HepG2 (cell line): ENCODE data around the gene XXYLT1. TPM values are rescaled to one million over a fixed set of nuclear protein-coding genes. Genes with fewer than 3 reads are reported as not detected.

Experiments used
- ATAC-seq: fragments of 200-7000 bp; cut with Tn5 transposase; 3 replicates; pipeline ENCODE4 v1.9.1; 2020; ENCODE audit warnings: mild to moderate bottlenecking, moderate library complexity
- BruUV-seq: library from RNA; stranded (reverse); fragments of 400-500 nt; replicated peaks from 2 replicates; lab custom pipeline; 2021; lab: Mats Ljungman, UMichigan
- CTCF ChIA-PET: fragments of 300-600 bp; formaldehyde crosslinking; extraction: SDS; loops from one replicate; lab custom pipeline; 2021; ENCODE audit warnings: low total read pairs, inconsistent platforms, low intra/inter-chr PET ratio; lab: Yijun Ruan, JAX
- POLR2A ChIA-PET: fragments of 350-600 bp; sonication (Branson Sonifier 250); formaldehyde crosslinking; loops from one replicate; lab custom pipeline; 2020; ENCODE audit warnings: antibody characterized with exemption, inconsistent platforms; lab: Yijun Ruan, JAX
- DNase-seq: peaks from one replicate; pipeline ENCODE4 v3.0.0-alpha.2; 2015; ENCODE audit warnings: low spot score
- FAIRE-seq: peaks from 3 replicates; lab custom pipeline; 2011; peaks lifted over from hg19 to GRCh38; lab: Jason Lieb, UNC
- H2AFZ ChIP-seq: one replicate; pipeline ENCODE4 v1.6.1; 2011; ENCODE audit warnings: low read length, inconsistent platforms
- H3K27ac ChIP-seq: fragments of 300-600 bp; 3 replicates; pipeline ENCODE4 v1.8.0; 2011; ENCODE audit warnings: mixed run types, mild to moderate bottlenecking, mixed read lengths, low read length, inconsistent platforms; ENCODE audit not compliant: insufficient read depth; ENCODE audit errors: extremely low read length
- H3K27me3 ChIP-seq, 2 experiments: fragments of 200-600 bp in 1 of 2; 2 replicates in 1 of 2; 3 replicates in 1 of 2; pipeline versions ENCODE4 v1.6.0 to v1.8.0; 2011; ENCODE audit warnings: low read length in 2 of 2, mild to moderate bottlenecking in 2 of 2, moderate library complexity in 2 of 2, inconsistent platforms in 1 of 2; ENCODE audit not compliant: insufficient read depth in 2 of 2, control insufficient read depth in 1 of 2
- H3K36me3 ChIP-seq, 2 experiments: fragments of 200-600 bp in 1 of 2; replicated peaks in 1 of 2; 2 replicates in 1 of 2; 3 replicates in 1 of 2; pipeline versions ENCODE4 v1.5.1 to v1.8.0; 2011; ENCODE audit warnings: low read length in 2 of 2, inconsistent platforms in 1 of 2; ENCODE audit not compliant: insufficient read depth in 2 of 2, control insufficient read depth in 1 of 2
- H3K4me1 ChIP-seq: 2 replicates; pipeline ENCODE4 v1.5.1; 2012; ENCODE audit warnings: low read length, inconsistent platforms; ENCODE audit not compliant: insufficient read depth
- H3K4me2 ChIP-seq: 2 replicates; pipeline ENCODE4 v1.6.0; 2011; ENCODE audit warnings: low read depth, low read length, inconsistent platforms
- H3K4me3 ChIP-seq, 3 experiments: fragments of 200-600 bp in 1 of 3; sonication (generic), shearing (Covaris generic) in 1 of 3; replicated peaks in 1 of 3; 2 replicates each; pipeline ENCODE4 v1.5.1; 2011 to 2016; ENCODE audit warnings: low read length in 3 of 3, inconsistent platforms in 2 of 3, low read depth in 2 of 3, mild to moderate bottlenecking in 2 of 3, control low read depth in 1 of 3, mixed read lengths in 1 of 3; ENCODE audit not compliant: insufficient read depth in 1 of 3
- H3K79me2 ChIP-seq: one replicate; pipeline ENCODE4 v1.6.1; 2011; ENCODE audit warnings: low read length, inconsistent platforms; ENCODE audit not compliant: insufficient read depth
- H3K9ac ChIP-seq: 2 replicates; pipeline ENCODE4 v1.6.0; 2011; ENCODE audit warnings: mild to moderate bottlenecking, low read depth, low read length, inconsistent platforms; ENCODE audit not compliant: insufficient read depth
- H3K9me3 ChIP-seq: 2 replicates; pipeline ENCODE4 v1.5.1; 2012; ENCODE audit warnings: mild to moderate bottlenecking, low read length
- H4K20me1 ChIP-seq: 2 replicates; pipeline ENCODE4 v1.6.0; 2011; ENCODE audit warnings: inconsistent platforms, mild to moderate bottlenecking, low read length, moderate library complexity; ENCODE audit not compliant: insufficient read depth
- BORCS8-MEF2B ChIP-seq: sonication (generic); formaldehyde crosslinking; IDR thresholded peaks from 2 replicates; pipeline ENCODE4 v1.8.0; 2022; ENCODE audit warnings: mild to moderate bottlenecking, missing genetic modification reagents
- CHD2 ChIP-seq: IDR thresholded peaks from 2 replicates; pipeline ENCODE4 v1.6.1; 2011; ENCODE audit warnings: low read depth, low read length, improper control_type of control experiment
- FOXC1 ChIP-seq: sonication (generic); formaldehyde crosslinking; IDR thresholded peaks from 2 replicates; pipeline ENCODE4 v1.8.0; 2022; ENCODE audit warnings: mild to moderate bottlenecking, missing genetic modification reagents, borderline replicate concordance
- GPN1 ChIP-seq: sonication (generic); formaldehyde crosslinking; IDR thresholded peaks from 2 replicates; pipeline ENCODE4 v1.5.1; 2020; ENCODE audit warnings: missing genetic modification reagents, borderline replicate concordance
- JUND ChIP-seq: sonication (generic); formaldehyde crosslinking; IDR thresholded peaks from 2 replicates; pipeline ENCODE4 v1.8.0; 2022; ENCODE audit warnings: mild to moderate bottlenecking, missing genetic modification reagents
- PHF20 ChIP-seq: sonication (generic); formaldehyde crosslinking; IDR thresholded peaks from 2 replicates; pipeline ENCODE4 v1.5.0; 2020; ENCODE audit warnings: mild to moderate bottlenecking, missing genetic modification reagents
- SATB2 ChIP-seq: sonication (generic); formaldehyde crosslinking; IDR thresholded peaks from 2 replicates; pipeline ENCODE4 v1.5.0; 2020; ENCODE audit warnings: missing genetic modification reagents
- SMARCC2 ChIP-seq: fragments of 450-650 bp; IDR thresholded peaks from 2 replicates; pipeline ENCODE4 v1.6.1; 2017; ENCODE audit warnings: antibody characterized with exemption, mild to moderate bottlenecking
- TRIM24 ChIP-seq: sonication (generic); formaldehyde crosslinking; IDR thresholded peaks from 2 replicates; pipeline ENCODE4 v1.8.0; 2022; ENCODE audit warnings: mild to moderate bottlenecking, missing genetic modification reagents
- ZNF260 ChIP-seq: sonication (generic); formaldehyde crosslinking; IDR thresholded peaks from 2 replicates; pipeline ENCODE4 v1.4.0; 2020; ENCODE audit warnings: missing genetic modification reagents, low read depth, mild to moderate bottlenecking, borderline replicate concordance
- ZNF263 ChIP-seq: sonication (generic); formaldehyde crosslinking; IDR thresholded peaks from 2 replicates; pipeline ENCODE4 v1.4.0; 2020; ENCODE audit warnings: missing genetic modification reagents
- ZNF354B ChIP-seq: sonication (generic); formaldehyde crosslinking; IDR thresholded peaks from 2 replicates; pipeline ENCODE4 v1.8.0; 2022; ENCODE audit warnings: mild to moderate bottlenecking, missing genetic modification reagents
- ZSCAN20 ChIP-seq: sonication (generic); formaldehyde crosslinking; IDR thresholded peaks from 2 replicates; pipeline ENCODE4 v1.4.0; 2020; ENCODE audit warnings: missing genetic modification reagents, mild to moderate bottlenecking, borderline replicate concordance
- WGBS: methylation state at CpG from one replicate; pipeline ENCODE4 v1.1.6; 2017; ENCODE audit warnings: low lambda C conversion rate; 5-methylcytosine and 5-hydroxymethylcytosine counted together
- in situ Hi-C: cut with HindIII; loops from 2 replicates; pipeline ENCODE4 v1.10.0; 2017; ENCODE audit warnings: low pct_unique_long_range_greater_than_20kb; ENCODE audit not compliant: extremely low pct_ligation_motif_present
- intact Hi-C: fragments of 100-400 bp; cut with micrococcal nuclease; formaldehyde crosslinking; loops from one replicate; pipeline ENCODE4 v1.10.0; 2022; ENCODE audit not compliant: unreplicated experiment
- polyA plus RNA-seq, 8 experiments: library from polyadenylated mRNA; depleted of rRNA in 3 of 8; stranded (reverse) in 7 of 8; unstranded in 1 of 8; fragments of >200 nt; fragmentation: Illumina TruSeq in 4 of 8; extraction: Trizol in 4 of 8; gene quantifications; 2 replicates each; pipeline versions ENCODE4 v1.2.1 to v1.2.3, GENCODE V29; 2011 to 2016; ENCODE audit warnings: low read depth in 4 of 8, missing spikeins in 1 of 8, mixed read lengths in 1 of 8; ENCODE audit not compliant: insufficient read depth in 1 of 8
- total RNA-seq, 5 experiments: library from RNA; depleted of rRNA; stranded (reverse); fragments of >200 nt; fragmentation: Illumina TruSeq; extraction: Trizol; gene quantifications; 2 replicates each; pipeline ENCODE4 v1.2.3, GENCODE V29; 2016; ENCODE audit warnings: low read depth in 1 of 5
- TF ChIP-seq, protein P1 (sequence below), 2 experiments: sonication (generic) in 1 of 2; formaldehyde crosslinking in 1 of 2; IDR thresholded peaks; 2 replicates each; pipeline versions ENCODE4 v1.5.1 to v1.6.1; 2011 to 2020; ENCODE audit warnings: borderline replicate concordance in 1 of 2, low read depth in 1 of 2, low read length in 1 of 2, mild to moderate bottlenecking in 1 of 2, missing genetic modification reagents in 1 of 2, moderate library complexity in 1 of 2
- TF ChIP-seq, protein P2 (sequence below): sonication (generic); formaldehyde crosslinking; IDR thresholded peaks from 2 replicates; pipeline ENCODE4 v1.4.0; 2020; ENCODE audit warnings: missing genetic modification reagents

XXYLT1 gene
- total and polyA plus RNA-seq, 2 of the 13 experiments (the other 11 are each of a cell fraction or from before 2014, with no cell fraction given): 17.7 to 19.0 TPM

- TF ChIP-seq ZNF260 (CRISPR knock-in tag): no peak
- no peak for TF ChIP-seq ZNF263
- no peak for TF ChIP-seq SMARCC2
- TF ChIP-seq, protein P1, sequence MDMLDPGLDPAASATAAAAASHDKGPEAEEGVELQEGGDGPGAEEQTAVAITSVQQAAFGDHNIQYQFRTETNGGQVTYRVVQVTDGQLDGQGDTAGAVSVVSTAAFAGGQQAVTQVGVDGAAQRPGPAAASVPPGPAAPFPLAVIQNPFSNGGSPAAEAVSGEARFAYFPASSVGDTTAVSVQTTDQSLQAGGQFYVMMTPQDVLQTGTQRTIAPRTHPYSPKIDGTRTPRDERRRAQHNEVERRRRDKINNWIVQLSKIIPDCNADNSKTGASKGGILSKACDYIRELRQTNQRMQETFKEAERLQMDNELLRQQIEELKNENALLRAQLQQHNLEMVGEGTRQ (IDR thresholded peaks at IDR 0.05; ENCODE audit: low read depth, low read length): no peak
- TF ChIP-seq, protein P1 (CRISPR knock-in tag; IDR thresholded peaks at IDR 0.05; ENCODE audit: borderline replicate concordance): no peak
- TF ChIP-seq PHF20 (CRISPR knock-in tag): no peak
These were observed 197.9 kb downstream of the XXYLT1 start (continued) for GRCh38 chr3:195072916-195073564.

GRCh38 chr3:195071916-195072820 is 198.8 kb downstream of the XXYLT1 start:
- no peaks in the 10 kb centered on the region for H4K20me1 ChIP-seq
- no TSS peak for BruUV-seq
- H3K27ac ChIP-seq: no peak overlapping the region
- H2AFZ ChIP-seq: no peak overlapping the region
- DNase-seq: no peak
- intact Hi-C loops: no loop called here
- TF ChIP-seq GPN1 (CRISPR knock-in tag): no peak
- no peak for TF ChIP-seq FOXC1
- TF ChIP-seq, protein P2, sequence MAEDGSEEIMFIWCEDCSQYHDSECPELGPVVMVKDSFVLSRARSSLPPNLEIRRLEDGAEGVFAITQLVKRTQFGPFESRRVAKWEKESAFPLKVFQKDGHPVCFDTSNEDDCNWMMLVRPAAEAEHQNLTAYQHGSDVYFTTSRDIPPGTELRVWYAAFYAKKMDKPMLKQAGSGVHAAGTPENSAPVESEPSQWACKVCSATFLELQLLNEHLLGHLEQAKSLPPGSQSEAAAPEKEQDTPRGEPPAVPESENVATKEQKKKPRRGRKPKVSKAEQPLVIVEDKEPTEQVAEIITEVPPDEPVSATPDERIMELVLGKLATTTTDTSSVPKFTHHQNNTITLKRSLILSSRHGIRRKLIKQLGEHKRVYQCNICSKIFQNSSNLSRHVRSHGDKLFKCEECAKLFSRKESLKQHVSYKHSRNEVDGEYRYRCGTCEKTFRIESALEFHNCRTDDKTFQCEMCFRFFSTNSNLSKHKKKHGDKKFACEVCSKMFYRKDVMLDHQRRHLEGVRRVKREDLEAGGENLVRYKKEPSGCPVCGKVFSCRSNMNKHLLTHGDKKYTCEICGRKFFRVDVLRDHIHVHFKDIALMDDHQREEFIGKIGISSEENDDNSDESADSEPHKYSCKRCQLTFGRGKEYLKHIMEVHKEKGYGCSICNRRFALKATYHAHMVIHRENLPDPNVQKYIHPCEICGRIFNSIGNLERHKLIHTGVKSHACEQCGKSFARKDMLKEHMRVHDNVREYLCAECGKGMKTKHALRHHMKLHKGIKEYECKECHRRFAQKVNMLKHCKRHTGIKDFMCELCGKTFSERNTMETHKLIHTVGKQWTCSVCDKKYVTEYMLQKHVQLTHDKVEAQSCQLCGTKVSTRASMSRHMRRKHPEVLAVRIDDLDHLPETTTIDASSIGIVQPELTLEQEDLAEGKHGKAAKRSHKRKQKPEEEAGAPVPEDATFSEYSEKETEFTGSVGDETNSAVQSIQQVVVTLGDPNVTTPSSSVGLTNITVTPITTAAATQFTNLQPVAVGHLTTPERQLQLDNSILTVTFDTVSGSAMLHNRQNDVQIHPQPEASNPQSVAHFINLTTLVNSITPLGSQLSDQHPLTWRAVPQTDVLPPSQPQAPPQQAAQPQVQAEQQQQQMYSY (CRISPR knock-in tag): no peak
- TF ChIP-seq ZSCAN20 (CRISPR knock-in tag): no peak
- TF ChIP-seq BORCS8-MEF2B (CRISPR knock-in tag): no peak
- TF ChIP-seq TRIM24 (CRISPR knock-in tag): no peak
- no peak for TF ChIP-seq ZNF354B
- no peak for TF ChIP-seq SATB2 (CRISPR knock-in tag)
- TF ChIP-seq CHD2: no peak
- TF ChIP-seq JUND (CRISPR knock-in tag): no peak
- POLR2A ChIA-PET: no interaction called here
- FAIRE-seq: no peak
- no peaks in the 10 kb centered on the region for H3K27me3 ChIP-seq
- 93% methylated on average over 22 of the region's 23 CpGs for WGBS
- H3K36me3 ChIP-seq: peaks cover 2 to 10% of the 10 kb centered on the region in 2 experiments; a peak in 2 of 5 replicates
- H3K4me3 ChIP-seq: no peak overlapping the region
- no peak overlapping the region for H3K9ac ChIP-seq
- no peaks in the 10 kb centered on the region for H3K4me1 ChIP-seq
- no peaks in the 10 kb centered on the region for H3K9me3 ChIP-seq
- in situ Hi-C loops: no loop called here
- ATAC-seq: no peak
- no peak overlapping the region for H3K4me2 ChIP-seq
- CTCF ChIA-PET: no interaction called here
- H3K79me2 ChIP-seq: no peaks in the 10 kb centered on the region
